Testis (tissue), 2 donors: ENCODE results near the gene SGPL1.

Experiments
- POLR2A ChIP-seq: fragments of 450-650 bp; IDR thresholded peaks from one replicate; pipeline ENCODE4 v1.6.1; 2017; ENCODE audit warnings: antibody characterized with exemption, mild to moderate bottlenecking, moderate library complexity
- TF ChIP-seq, protein P1 (sequence below), 3 experiments: fragments of 450-650 bp in 2 of 3; fragments of 200-600 bp in 1 of 3; sonication (generic) in 1 of 3; IDR thresholded peaks; one replicate each; pipeline ENCODE4 v1.5.1; 2016 to 2019; ENCODE audit warnings: antibody characterized with exemption in 3 of 3, mild to moderate bottlenecking in 2 of 3, moderate library complexity in 1 of 3

DNA sequence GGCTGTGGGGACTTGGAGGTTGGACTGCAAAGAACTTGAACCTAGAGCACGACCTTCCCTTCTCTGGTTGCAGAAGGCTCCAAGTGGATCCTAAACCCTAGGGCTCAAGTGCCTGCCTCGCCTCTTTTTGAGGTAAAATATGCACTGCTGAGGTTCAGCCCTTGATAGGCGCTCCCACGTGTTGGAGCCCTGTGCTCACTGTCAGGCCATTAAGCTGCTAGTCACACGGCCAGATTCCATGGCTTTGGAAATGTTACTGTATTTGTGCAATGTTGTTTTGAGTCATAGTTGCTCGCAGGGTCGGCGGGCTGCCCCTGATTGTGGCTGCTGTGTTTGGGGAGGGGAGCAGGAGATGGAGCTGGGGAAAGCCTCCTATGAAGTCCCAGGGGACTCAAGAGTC, 112.4 kb downstream of the SGPL1 start:
- TF ChIP-seq, protein P1, sequence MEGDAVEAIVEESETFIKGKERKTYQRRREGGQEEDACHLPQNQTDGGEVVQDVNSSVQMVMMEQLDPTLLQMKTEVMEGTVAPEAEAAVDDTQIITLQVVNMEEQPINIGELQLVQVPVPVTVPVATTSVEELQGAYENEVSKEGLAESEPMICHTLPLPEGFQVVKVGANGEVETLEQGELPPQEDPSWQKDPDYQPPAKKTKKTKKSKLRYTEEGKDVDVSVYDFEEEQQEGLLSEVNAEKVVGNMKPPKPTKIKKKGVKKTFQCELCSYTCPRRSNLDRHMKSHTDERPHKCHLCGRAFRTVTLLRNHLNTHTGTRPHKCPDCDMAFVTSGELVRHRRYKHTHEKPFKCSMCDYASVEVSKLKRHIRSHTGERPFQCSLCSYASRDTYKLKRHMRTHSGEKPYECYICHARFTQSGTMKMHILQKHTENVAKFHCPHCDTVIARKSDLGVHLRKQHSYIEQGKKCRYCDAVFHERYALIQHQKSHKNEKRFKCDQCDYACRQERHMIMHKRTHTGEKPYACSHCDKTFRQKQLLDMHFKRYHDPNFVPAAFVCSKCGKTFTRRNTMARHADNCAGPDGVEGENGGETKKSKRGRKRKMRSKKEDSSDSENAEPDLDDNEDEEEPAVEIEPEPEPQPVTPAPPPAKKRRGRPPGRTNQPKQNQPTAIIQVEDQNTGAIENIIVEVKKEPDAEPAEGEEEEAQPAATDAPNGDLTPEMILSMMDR (IDR thresholded peaks at IDR 0.05), result no peak
- no peak for TF ChIP-seq POLR2A
